ENCODE measurements around the gene RDH16.
"Not testable (repeated sequence)": the region's sequence is repeated elsewhere in the genome, so short reads cannot be mapped to it uniquely, and the experiment has no call there.

- TF ChIP-seq, protein P1, sequence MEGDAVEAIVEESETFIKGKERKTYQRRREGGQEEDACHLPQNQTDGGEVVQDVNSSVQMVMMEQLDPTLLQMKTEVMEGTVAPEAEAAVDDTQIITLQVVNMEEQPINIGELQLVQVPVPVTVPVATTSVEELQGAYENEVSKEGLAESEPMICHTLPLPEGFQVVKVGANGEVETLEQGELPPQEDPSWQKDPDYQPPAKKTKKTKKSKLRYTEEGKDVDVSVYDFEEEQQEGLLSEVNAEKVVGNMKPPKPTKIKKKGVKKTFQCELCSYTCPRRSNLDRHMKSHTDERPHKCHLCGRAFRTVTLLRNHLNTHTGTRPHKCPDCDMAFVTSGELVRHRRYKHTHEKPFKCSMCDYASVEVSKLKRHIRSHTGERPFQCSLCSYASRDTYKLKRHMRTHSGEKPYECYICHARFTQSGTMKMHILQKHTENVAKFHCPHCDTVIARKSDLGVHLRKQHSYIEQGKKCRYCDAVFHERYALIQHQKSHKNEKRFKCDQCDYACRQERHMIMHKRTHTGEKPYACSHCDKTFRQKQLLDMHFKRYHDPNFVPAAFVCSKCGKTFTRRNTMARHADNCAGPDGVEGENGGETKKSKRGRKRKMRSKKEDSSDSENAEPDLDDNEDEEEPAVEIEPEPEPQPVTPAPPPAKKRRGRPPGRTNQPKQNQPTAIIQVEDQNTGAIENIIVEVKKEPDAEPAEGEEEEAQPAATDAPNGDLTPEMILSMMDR (IDR thresholded peaks at IDR 0.05), result not testable (repeated sequence)
- TF ChIP-seq POLR2AphosphoS5 (IDR thresholded peaks at IDR 0.05), result not testable (repeated sequence)
These were observed 14.0 kb downstream of the RDH16 start for GRCh38 chr12:56943374-56943773.
